Calu3 (cell line): Measurements from ENCODE around the gene HNRNPF. TPM values are rescaled to one million over a fixed set of nuclear protein-coding genes. Genes with fewer than 3 reads are reported as not detected.

Source experiments
- BruUV-seq: library from RNA; stranded (reverse); fragments of 400-500 nt; replicated peaks from 2 replicates; lab custom pipeline; 2021; lab: Mats Ljungman, UMichigan
- CTCF ChIA-PET: fragments of 300-600 bp; sonication (Branson Sonifier 250); formaldehyde crosslinking; loops from one replicate; lab custom pipeline; 2022; ENCODE audit warnings: antibody characterized with exemption; lab: Charles Lee
- DNase-seq: peaks from one replicate; pipeline ENCODE4 v3.0.0; 2022
- H3K27ac Mint-ChIP-seq: one replicate; pipeline ENCODE4 v1.8.0; 2022; ENCODE audit warnings: mixed read lengths; ENCODE audit not compliant: unreplicated experiment
- H3K27me3 Mint-ChIP-seq: one replicate; pipeline ENCODE4 v1.8.0; 2022; ENCODE audit warnings: mixed read lengths; ENCODE audit not compliant: unreplicated experiment
- H3K36me3 Mint-ChIP-seq: one replicate; pipeline ENCODE4 v1.8.0; 2022; ENCODE audit warnings: mild to moderate bottlenecking, moderate library complexity, mixed read lengths; ENCODE audit not compliant: insufficient read depth, unreplicated experiment
- H3K4me1 Mint-ChIP-seq: one replicate; pipeline ENCODE4 v1.8.0; 2022; ENCODE audit warnings: mild to moderate bottlenecking, low read depth, mixed read lengths; ENCODE audit not compliant: unreplicated experiment
- H3K4me3 Mint-ChIP-seq: one replicate; pipeline ENCODE4 v1.8.0; 2022; ENCODE audit warnings: mild to moderate bottlenecking, low read depth, moderate library complexity, mixed read lengths; ENCODE audit not compliant: unreplicated experiment
- H3K9me3 Mint-ChIP-seq: one replicate; pipeline ENCODE4 v1.8.0; 2022; ENCODE audit warnings: low read depth, mixed read lengths; ENCODE audit not compliant: unreplicated experiment
- intact Hi-C: fragments of 100-400 bp; cut with micrococcal nuclease; formaldehyde crosslinking; loops from one replicate; pipeline ENCODE4 v1.10.0; 2022; ENCODE audit not compliant: unreplicated experiment
- total RNA-seq: library from RNA; stranded (reverse); gene quantifications from 2 replicates; pipeline ENCODE4 v1.2.3, GENCODE V29; 2022
- TF ChIP-seq, protein P1 (sequence below): fragments of 200-600 bp; IDR thresholded peaks from one replicate; pipeline ENCODE4 v1.8.0; 2022; ENCODE audit warnings: antibody characterized with exemption; ENCODE audit not compliant: unreplicated experiment

Gene HNRNPF
- total RNA-seq, 1 experiment from 2014 or later: 256 TPM

DNA sequence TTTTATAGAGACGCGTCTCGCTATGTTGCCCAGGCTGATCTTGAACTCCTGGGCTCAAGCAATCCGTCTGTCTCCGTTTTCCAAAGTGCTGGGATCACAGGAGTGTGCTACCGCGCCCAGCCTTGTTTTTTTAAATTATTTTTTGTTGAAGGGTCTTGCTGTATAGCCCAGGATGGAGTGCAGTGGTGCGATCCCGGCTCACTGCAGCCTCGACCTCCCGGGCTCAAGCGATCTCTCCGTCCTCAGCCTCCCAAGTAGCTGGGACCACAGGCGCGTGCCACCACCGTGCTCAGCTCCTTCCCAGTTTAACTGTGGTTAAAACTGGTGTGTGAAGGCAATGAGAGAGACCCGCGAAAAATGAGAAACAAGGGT, 11.0 kb upstream of the HNRNPF start:
- Mint-ChIP-seq H3K27me3 (no peaks in the 10 kb centered on the region), H3K36me3 (peaks cover 7% of the 10 kb centered on the region), H3K27ac (peak overlapping the region; percentile 62), H3K4me1 (peaks cover 13% of the 10 kb centered on the region), H3K9me3 (no peaks in the 10 kb centered on the region), H3K4me3 (peak overlapping the region; percentile 79)
- BruUV-seq: no TSS peak
- intact Hi-C loops: no loop called here
- DNase-seq: no peak
- CTCF ChIA-PET: interaction anchor here (1.1 kb wide), 1 partner anchor 11 kb away, joined by 3 read pairs; the partner anchor contains the start of gene HNRNPF
- TF ChIP-seq, protein P1, sequence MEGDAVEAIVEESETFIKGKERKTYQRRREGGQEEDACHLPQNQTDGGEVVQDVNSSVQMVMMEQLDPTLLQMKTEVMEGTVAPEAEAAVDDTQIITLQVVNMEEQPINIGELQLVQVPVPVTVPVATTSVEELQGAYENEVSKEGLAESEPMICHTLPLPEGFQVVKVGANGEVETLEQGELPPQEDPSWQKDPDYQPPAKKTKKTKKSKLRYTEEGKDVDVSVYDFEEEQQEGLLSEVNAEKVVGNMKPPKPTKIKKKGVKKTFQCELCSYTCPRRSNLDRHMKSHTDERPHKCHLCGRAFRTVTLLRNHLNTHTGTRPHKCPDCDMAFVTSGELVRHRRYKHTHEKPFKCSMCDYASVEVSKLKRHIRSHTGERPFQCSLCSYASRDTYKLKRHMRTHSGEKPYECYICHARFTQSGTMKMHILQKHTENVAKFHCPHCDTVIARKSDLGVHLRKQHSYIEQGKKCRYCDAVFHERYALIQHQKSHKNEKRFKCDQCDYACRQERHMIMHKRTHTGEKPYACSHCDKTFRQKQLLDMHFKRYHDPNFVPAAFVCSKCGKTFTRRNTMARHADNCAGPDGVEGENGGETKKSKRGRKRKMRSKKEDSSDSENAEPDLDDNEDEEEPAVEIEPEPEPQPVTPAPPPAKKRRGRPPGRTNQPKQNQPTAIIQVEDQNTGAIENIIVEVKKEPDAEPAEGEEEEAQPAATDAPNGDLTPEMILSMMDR: no peak

DNA sequence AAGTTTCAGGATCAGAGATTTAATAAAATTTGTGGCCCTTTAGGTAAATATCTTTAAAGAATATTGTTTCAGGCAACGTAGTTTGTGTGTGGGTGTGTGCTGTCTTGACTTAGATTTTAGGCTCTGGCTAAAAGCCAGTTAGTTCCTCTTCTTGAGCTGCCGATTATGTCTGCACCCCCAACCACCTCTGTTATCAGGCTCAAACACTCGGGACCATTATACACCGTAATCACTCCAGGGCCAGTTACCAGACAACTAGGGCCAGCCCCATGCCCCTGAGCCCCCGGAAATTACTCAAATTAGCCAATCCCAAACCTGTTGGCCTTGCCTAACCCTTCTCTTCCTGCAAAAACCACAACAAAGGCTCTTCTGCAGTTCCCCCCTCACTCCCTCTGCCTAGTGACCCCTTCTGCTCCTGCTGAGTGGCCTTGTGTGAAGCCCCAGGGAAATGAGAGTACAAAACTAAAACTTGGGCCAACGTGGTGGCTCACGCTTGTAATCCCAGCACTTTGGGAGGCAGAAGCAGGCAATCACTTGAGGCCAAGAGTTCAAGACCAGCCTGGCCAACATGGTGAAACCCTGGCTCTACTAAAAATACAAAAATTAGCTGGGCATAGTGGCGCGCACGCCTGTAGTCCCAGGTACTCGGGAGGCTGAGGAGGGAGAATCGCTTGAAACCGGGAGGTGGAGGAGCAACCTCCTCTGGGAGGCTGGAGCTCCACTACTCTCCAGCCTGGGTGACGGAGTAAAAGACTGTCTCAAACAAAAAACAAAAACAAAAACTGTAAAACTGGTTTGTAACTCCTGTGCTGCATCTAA, 9.2 kb upstream of the HNRNPF start:
- Mint-ChIP-seq H3K36me3 (peaks cover 7% of the 10 kb centered on the region), H3K9me3 (no peaks in the 10 kb centered on the region), H3K27ac (no peak overlapping the region), H3K4me1 (peaks cover 13% of the 10 kb centered on the region), H3K4me3 (no peak overlapping the region), H3K27me3 (no peaks in the 10 kb centered on the region)
- intact Hi-C loops: no loop called here
- no TSS peak for BruUV-seq
- CTCF ChIA-PET: no interaction called here
- no peak for DNase-seq
- TF ChIP-seq, protein P1: no peak

DNA sequence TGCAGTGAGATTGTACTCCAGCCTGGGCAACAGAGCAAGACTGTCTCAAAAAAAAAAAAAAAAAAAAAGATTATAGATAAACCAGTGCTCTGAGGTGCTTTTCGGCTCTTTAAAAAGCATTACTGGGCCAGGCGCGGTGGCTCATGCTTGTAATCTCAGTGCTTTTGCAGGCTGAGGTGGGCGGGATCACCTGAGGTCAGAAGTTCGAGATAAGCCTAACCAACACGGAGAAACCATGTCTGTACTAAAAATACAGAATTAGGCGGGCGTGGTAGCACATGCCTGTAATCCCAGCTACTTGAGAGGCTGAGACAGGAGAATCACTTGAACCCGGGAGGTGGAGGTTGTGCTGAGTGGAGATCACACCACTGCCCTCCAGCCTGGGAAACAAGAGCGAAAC, 6.6 kb upstream of the HNRNPF start:
- Mint-ChIP-seq H3K27ac (no peak overlapping the region), H3K4me1 (peaks cover 3% of the 10 kb centered on the region), H3K9me3 (no peaks in the 10 kb centered on the region), H3K36me3 (peaks cover 5% of the 10 kb centered on the region), H3K27me3 (no peaks in the 10 kb centered on the region), H3K4me3 (no peak overlapping the region)
- DNase-seq: no peak
- TF ChIP-seq, protein P1: no peak
- CTCF ChIA-PET: no interaction called here
- no TSS peak for BruUV-seq
- intact Hi-C loops: no loop called here

DNA sequence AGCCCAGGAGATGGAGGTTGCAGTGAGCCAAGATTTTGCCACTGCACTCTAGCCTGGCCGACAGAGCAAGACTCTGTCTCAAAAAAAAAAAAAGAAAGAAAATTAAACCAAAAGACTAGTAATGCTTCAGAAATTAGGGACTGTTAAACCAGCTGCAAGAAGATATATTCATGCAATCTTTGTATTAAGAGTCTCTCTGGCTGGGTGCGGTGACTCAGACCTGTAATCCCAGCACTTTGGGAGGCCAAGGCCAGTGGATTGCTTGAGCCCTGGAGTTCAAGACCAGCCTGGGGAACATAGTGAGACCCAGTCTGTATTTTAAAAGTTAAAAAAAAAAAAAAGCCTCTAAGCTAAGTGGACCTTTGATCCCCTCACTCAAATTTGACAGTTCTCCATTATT, 2.5 kb upstream of the HNRNPF start:
- intact Hi-C loops: no loop called here
- CTCF ChIA-PET: interaction anchor here (0.7 kb wide), 1 partner anchor 771 kb away, joined by 3 read pairs; no protein-coding TSS in a partner anchor

More for the DNA sequence above, 2.5 kb upstream of the HNRNPF start:
- H3K36me3 Mint-ChIP-seq: peaks cover 44% of the 10 kb centered on the region
- no peak overlapping the region for H3K27ac Mint-ChIP-seq
- no peak for DNase-seq
- H3K4me3 Mint-ChIP-seq: no peak overlapping the region
- no peaks in the 10 kb centered on the region for H3K9me3 Mint-ChIP-seq
- peaks cover 10% of the 10 kb centered on the region for H3K4me1 Mint-ChIP-seq
- TF ChIP-seq, protein P1: no peak
- H3K27me3 Mint-ChIP-seq: no peaks in the 10 kb centered on the region
- no TSS peak for BruUV-seq
